Progenitor cell of endocrine pancreas (in vitro differentiated cells): ENCODE results near the gene SVOPL. TPM values are rescaled to one million over a fixed set of nuclear protein-coding genes. Genes with fewer than 3 reads are reported as not detected.

Experiments
- DNase-seq: peaks from one replicate; pipeline ENCODE4 v3.0.0; 2021; ENCODE audit warnings: low spot score; ENCODE audit not compliant: unreplicated experiment
- H3K27ac Mint-ChIP-seq: 2 replicates; pipeline ENCODE4 v1.8.0; 2021; ENCODE audit warnings: mild to moderate bottlenecking, moderate library complexity, mixed read lengths
- H3K27me3 Mint-ChIP-seq: 2 replicates; pipeline ENCODE4 v1.8.0; 2021; ENCODE audit warnings: mixed read lengths
- H3K36me3 Mint-ChIP-seq: 2 replicates; pipeline ENCODE4 v1.8.0; 2022; ENCODE audit warnings: mixed read lengths; ENCODE audit not compliant: insufficient read depth
- H3K4me1 Mint-ChIP-seq: 2 replicates; pipeline ENCODE4 v1.8.0; 2021; ENCODE audit warnings: low read depth, mixed read lengths
- H3K4me3 Mint-ChIP-seq: 2 replicates; pipeline ENCODE4 v1.8.0; 2021; ENCODE audit warnings: low read depth, mild to moderate bottlenecking, moderate library complexity, mixed read lengths
- H3K9me3 Mint-ChIP-seq: 2 replicates; pipeline ENCODE4 v1.8.0; 2021; ENCODE audit warnings: low read depth, mixed read lengths
- total RNA-seq: library from RNA; stranded (reverse); gene quantifications from 2 replicates; pipeline ENCODE4 v1.2.1, GENCODE V29; 2021
- TF ChIP-seq, protein P1 (sequence below): fragments of 200-600 bp; sonication (generic); IDR thresholded peaks from one replicate; pipeline ENCODE4 v1.5.0; 2021; ENCODE audit warnings: antibody characterized with exemption, mild to moderate bottlenecking; ENCODE audit not compliant: unreplicated experiment

The SVOPL gene
- total RNA-seq, 1 donor from 2014 or later: 1.4 TPM

DNA sequence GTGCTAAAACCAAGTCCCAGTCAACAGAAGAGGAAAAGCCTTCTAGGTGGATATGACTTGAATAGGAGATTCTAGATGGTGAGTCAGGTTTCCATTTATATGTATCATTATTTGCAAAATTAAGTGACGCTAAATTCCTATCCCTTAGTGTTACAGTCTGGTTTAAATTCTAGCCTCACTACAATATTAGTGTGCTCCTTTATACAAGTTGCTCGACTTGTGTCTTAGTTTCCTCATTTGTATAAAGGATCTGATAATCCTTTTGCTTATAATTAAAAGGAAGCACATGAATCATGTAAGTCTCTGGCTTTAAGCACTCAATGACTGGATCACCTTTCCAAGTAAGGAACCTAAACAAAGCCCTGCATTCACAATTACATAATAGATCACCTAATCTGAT, 105.7 kb downstream of the SVOPL start:
- no peaks in the 10 kb centered on the region for H3K27me3 Mint-ChIP-seq
- TF ChIP-seq, protein P1, sequence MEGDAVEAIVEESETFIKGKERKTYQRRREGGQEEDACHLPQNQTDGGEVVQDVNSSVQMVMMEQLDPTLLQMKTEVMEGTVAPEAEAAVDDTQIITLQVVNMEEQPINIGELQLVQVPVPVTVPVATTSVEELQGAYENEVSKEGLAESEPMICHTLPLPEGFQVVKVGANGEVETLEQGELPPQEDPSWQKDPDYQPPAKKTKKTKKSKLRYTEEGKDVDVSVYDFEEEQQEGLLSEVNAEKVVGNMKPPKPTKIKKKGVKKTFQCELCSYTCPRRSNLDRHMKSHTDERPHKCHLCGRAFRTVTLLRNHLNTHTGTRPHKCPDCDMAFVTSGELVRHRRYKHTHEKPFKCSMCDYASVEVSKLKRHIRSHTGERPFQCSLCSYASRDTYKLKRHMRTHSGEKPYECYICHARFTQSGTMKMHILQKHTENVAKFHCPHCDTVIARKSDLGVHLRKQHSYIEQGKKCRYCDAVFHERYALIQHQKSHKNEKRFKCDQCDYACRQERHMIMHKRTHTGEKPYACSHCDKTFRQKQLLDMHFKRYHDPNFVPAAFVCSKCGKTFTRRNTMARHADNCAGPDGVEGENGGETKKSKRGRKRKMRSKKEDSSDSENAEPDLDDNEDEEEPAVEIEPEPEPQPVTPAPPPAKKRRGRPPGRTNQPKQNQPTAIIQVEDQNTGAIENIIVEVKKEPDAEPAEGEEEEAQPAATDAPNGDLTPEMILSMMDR: no peak
- peaks cover 3% of the 10 kb centered on the region for H3K9me3 Mint-ChIP-seq
- peaks cover 3% of the 10 kb centered on the region for H3K36me3 Mint-ChIP-seq
- no peak overlapping the region for H3K27ac Mint-ChIP-seq
- H3K4me1 Mint-ChIP-seq: peaks cover 8% of the 10 kb centered on the region
- no peak for DNase-seq
- no peak overlapping the region for H3K4me3 Mint-ChIP-seq

DNA sequence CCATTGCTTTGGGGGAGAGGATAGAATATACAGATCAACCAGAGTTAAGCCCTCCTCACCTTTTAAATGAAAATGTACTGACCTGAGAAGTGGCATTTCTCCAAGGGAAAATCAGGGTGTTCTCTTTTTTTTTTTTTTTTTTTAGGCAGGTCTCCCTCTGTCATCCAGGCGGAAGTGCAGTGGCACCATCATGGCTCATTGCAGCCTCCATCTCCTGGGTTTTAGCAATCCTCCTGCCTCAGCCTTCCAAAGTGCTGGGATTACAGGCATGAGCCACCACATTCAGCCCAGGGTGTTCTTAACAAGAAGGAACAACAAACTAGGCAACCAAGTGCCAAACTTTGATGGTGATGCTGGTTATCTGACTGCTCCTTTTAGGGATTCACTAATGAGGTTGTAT, 111.0 kb downstream of the SVOPL start:
- Mint-ChIP-seq H3K27ac (no peak overlapping the region), H3K9me3 (peaks cover 3% of the 10 kb centered on the region), H3K4me3 (no peak overlapping the region), H3K36me3 (peaks cover 29% of the 10 kb centered on the region), H3K4me1 (peaks cover 13% of the 10 kb centered on the region), H3K27me3 (no peaks in the 10 kb centered on the region)
- DNase-seq: no peak
- TF ChIP-seq, protein P1: no peak

GRCh38 chr7:138588986-138589385, 112.2 kb downstream of the SVOPL start:
- no peak for DNase-seq
- Mint-ChIP-seq H3K4me3 (no peak overlapping the region), H3K36me3 (peaks cover 41% of the 10 kb centered on the region), H3K27me3 (no peaks in the 10 kb centered on the region), H3K9me3 (peaks cover 3% of the 10 kb centered on the region), H3K27ac (no peak overlapping the region), H3K4me1 (peaks cover 13% of the 10 kb centered on the region)
- TF ChIP-seq, protein P1: no peak

GRCh38 chr7:138587485-138587884, 113.7 kb downstream of the SVOPL start:
- Mint-ChIP-seq H3K36me3 (peaks cover 52% of the 10 kb centered on the region), H3K27ac (peak overlapping the region; percentile 41), H3K4me3 (no peak overlapping the region), H3K27me3 (no peaks in the 10 kb centered on the region), H3K9me3 (peaks cover 3% of the 10 kb centered on the region), H3K4me1 (peaks cover 9% of the 10 kb centered on the region)
- TF ChIP-seq, protein P1: no peak
- DNase-seq: no peak

- Mint-ChIP-seq H3K4me1 (peaks cover 7% of the 10 kb centered on the region), H3K36me3 (peaks cover 62% of the 10 kb centered on the region), H3K27me3 (no peaks in the 10 kb centered on the region), H3K9me3 (no peaks in the 10 kb centered on the region), H3K27ac (peak overlapping the region; percentile 83), H3K4me3 (no peak overlapping the region)
- TF ChIP-seq, protein P1: no peak
- no peak for DNase-seq
Observed at GRCh38 chr7:138585283-138585993, 115.7 kb downstream of the SVOPL start.
